Endothelial cell of umbilical vein (primary cell): ENCODE results near the gene B4GALT5.

Source experiments
- CTCF ChIP-seq, 2 donors: IDR thresholded peaks; 1 replicate in 1 of 2; 2 replicates in 1 of 2; pipeline ENCODE4 v1.5.1; 2011; ENCODE audit warnings: low read length in 2 of 2, mild to moderate bottlenecking in 2 of 2, moderate library complexity in 2 of 2, control low read depth in 1 of 2, inconsistent platforms in 1 of 2, low read depth in 1 of 2; ENCODE audit not compliant: insufficient read depth in 1 of 2; ENCODE audit errors: extremely low read depth in 1 of 2
- POLR2A ChIP-seq: IDR thresholded peaks from 2 replicates; pipeline ENCODE4 v1.6.1; 2012; ENCODE audit warnings: low read depth, mild to moderate bottlenecking, control low read depth, low read length

- TF ChIP-seq CTCF (IDR thresholded peaks at IDR 0.05; ENCODE audit: extremely low read depth in 1 of 2, insufficient read depth in 1 of 2, low read depth in 1 of 2, low read length in 2 of 2): no peak
- no peak for TF ChIP-seq POLR2A
Observed at GRCh38 chr20:49646126-49646525, 67.6 kb downstream of the B4GALT5 start.
